Suprapubic skin (tissue), 4 donors: ENCODE measurements around the gene LZTR1.

Experiments used
- CTCF ChIP-seq, 2 donors: fragments of 200-600 bp in 1 of 2; fragments of 450-650 bp in 1 of 2; sonication (generic) in 1 of 2; IDR thresholded peaks; one replicate each; pipeline ENCODE4 v1.5.1; 2016 to 2019; ENCODE audit warnings: antibody characterized with exemption in 2 of 2, mild to moderate bottlenecking in 1 of 2, moderate library complexity in 1 of 2
- EP300 ChIP-seq: sonication (generic); formaldehyde crosslinking; IDR thresholded peaks from one replicate; pipeline ENCODE4 v1.6.1; 2017; ENCODE audit warnings: antibody characterized with exemption
- POLR2A ChIP-seq, 2 donors: fragments of 450-650 bp; IDR thresholded peaks; one replicate each; pipeline ENCODE4 v1.6.1; 2017; ENCODE audit warnings: antibody characterized with exemption in 2 of 2, mild to moderate bottlenecking in 2 of 2, moderate library complexity in 2 of 2
- POLR2AphosphoS5 ChIP-seq, 3 donors: sonication (generic); formaldehyde crosslinking; IDR thresholded peaks; one replicate each; pipeline ENCODE4 v1.6.1; 2017; ENCODE audit warnings: antibody characterized with exemption in 3 of 3

- TF ChIP-seq CTCF (IDR thresholded peaks at IDR 0.05) (no peak), EP300 (no peak), POLR2A (IDR thresholded peaks at IDR 0.05) (no peak), POLR2AphosphoS5 (IDR thresholded peaks at IDR 0.05) (no peak)
These were observed 41.0 kb downstream of the LZTR1 start for GRCh38 chr22:21022955-21023614.
